H9 (cell line): ENCODE data around the gene LRRC7. TPM values are rescaled to one million over a fixed set of nuclear protein-coding genes. Genes with fewer than 3 reads are reported as not detected.

Source experiments
- DNase-seq: peaks from one replicate; pipeline ENCODE4 v3.0.0-alpha.2; 2017
- H2AFZ ChIP-seq: one replicate; pipeline ENCODE4 v1.6.1; 2013; ENCODE audit warnings: mild to moderate bottlenecking, low read length, control low read depth, moderate library complexity
- H2AK5ac ChIP-seq: 2 replicates; pipeline ENCODE4 v1.6.1; 2013; ENCODE audit warnings: low read length, control low read depth, mixed read lengths; ENCODE audit not compliant: insufficient read length
- H2BK120ac ChIP-seq: one replicate; pipeline ENCODE4 v1.6.1; 2013; ENCODE audit warnings: low read depth, mild to moderate bottlenecking, low read length, control low read depth, inconsistent platforms; ENCODE audit not compliant: poor library complexity, severe bottlenecking
- H2BK12ac ChIP-seq: 2 replicates; pipeline ENCODE4 v1.6.1; 2013; ENCODE audit warnings: low read length, control low read depth, mixed read lengths, low read depth; ENCODE audit not compliant: insufficient read length
- H2BK15ac ChIP-seq: 2 replicates; pipeline ENCODE4 v1.6.1; 2013; ENCODE audit warnings: low read depth, low read length, control low read depth
- H2BK20ac ChIP-seq: one replicate; pipeline ENCODE4 v1.6.1; 2013; ENCODE audit warnings: low read depth, mild to moderate bottlenecking, low read length, control low read depth, inconsistent platforms; ENCODE audit not compliant: poor library complexity, severe bottlenecking
- H2BK5ac ChIP-seq: 2 replicates; pipeline ENCODE4 v1.6.1; 2013; ENCODE audit warnings: low read length, control low read depth, mixed read lengths; ENCODE audit not compliant: insufficient read length
- H3K14ac ChIP-seq: 2 replicates; pipeline ENCODE4 v1.6.1; 2013; ENCODE audit warnings: low read length, control low read depth; ENCODE audit not compliant: insufficient read depth
- H3K18ac ChIP-seq: 2 replicates; pipeline ENCODE4 v1.6.1; 2013; ENCODE audit warnings: low read depth, mild to moderate bottlenecking, mixed read lengths, low read length, control low read depth; ENCODE audit not compliant: insufficient read length
- H3K23ac ChIP-seq: 2 replicates; pipeline ENCODE4 v1.6.1; 2013; ENCODE audit warnings: low read length, control low read depth, mixed read lengths, low read depth; ENCODE audit not compliant: insufficient read length
- H3K23me2 ChIP-seq: 2 replicates; pipeline ENCODE4 v1.6.1; 2013; ENCODE audit warnings: low read depth, mild to moderate bottlenecking, mixed read lengths, low read length, control low read depth; ENCODE audit not compliant: insufficient read length, poor library complexity, severe bottlenecking
- H3K27ac ChIP-seq: 2 replicates; pipeline ENCODE4 v1.5.1; 2013; ENCODE audit warnings: low read length, control low read depth, mixed read lengths, low read depth; ENCODE audit not compliant: insufficient read length
- H3K27me3 ChIP-seq: 2 replicates; pipeline ENCODE4 v1.6.1; 2013; ENCODE audit warnings: low read length, control low read depth, inconsistent platforms; ENCODE audit not compliant: insufficient read depth
- H3K4ac ChIP-seq: 2 replicates; pipeline ENCODE4 v1.6.1; 2013; ENCODE audit warnings: low read depth, mild to moderate bottlenecking, control low read depth, inconsistent platforms, low read length, moderate library complexity
- H3K4me1 ChIP-seq: 2 replicates; pipeline ENCODE4 v1.6.1; 2013; ENCODE audit warnings: low read length, control low read depth, inconsistent platforms; ENCODE audit not compliant: insufficient read depth
- H3K4me2 ChIP-seq: 2 replicates; pipeline ENCODE4 v1.6.1; 2013; ENCODE audit warnings: low read length, control low read depth, mixed read lengths; ENCODE audit not compliant: insufficient read length, insufficient read depth
- H3K56ac ChIP-seq: 2 replicates; pipeline ENCODE4 v1.6.1; 2013; ENCODE audit warnings: low read depth, mild to moderate bottlenecking, mixed read lengths, low read length, control low read depth; ENCODE audit not compliant: insufficient read length
- H3K79me1 ChIP-seq: 2 replicates; pipeline ENCODE4 v1.6.1; 2013; ENCODE audit warnings: low read depth, mild to moderate bottlenecking, moderate library complexity, low read length, control low read depth, inconsistent platforms; ENCODE audit not compliant: insufficient read depth, poor library complexity, severe bottlenecking
- H3K79me2 ChIP-seq: 2 replicates; pipeline ENCODE4 v1.6.1; 2013; ENCODE audit warnings: low read length, control low read depth, inconsistent platforms; ENCODE audit not compliant: insufficient read depth
- H3K9ac ChIP-seq: 2 replicates; pipeline ENCODE4 v1.6.1; 2013; ENCODE audit warnings: low read length, control low read depth, mixed read lengths; ENCODE audit not compliant: insufficient read length; ENCODE audit errors: extremely low read depth
- H3K9me3 ChIP-seq: one replicate; pipeline ENCODE4 v1.6.1; 2013; ENCODE audit warnings: low read depth, low read length, inconsistent platforms; ENCODE audit not compliant: control insufficient read depth
- H3T11ph ChIP-seq: one replicate; pipeline ENCODE4 v1.6.1; 2013; ENCODE audit warnings: mild to moderate bottlenecking, low read length, control low read depth, inconsistent platforms
- H4K20me1 ChIP-seq: one replicate; pipeline ENCODE4 v1.6.1; 2013; ENCODE audit not compliant: control insufficient read depth, insufficient read length, insufficient read depth
- H4K5ac ChIP-seq: 2 replicates; pipeline ENCODE4 v1.6.1; 2013; ENCODE audit warnings: low read depth, mild to moderate bottlenecking, mixed read lengths, low read length, control low read depth; ENCODE audit not compliant: insufficient read length
- H4K8ac ChIP-seq: replicated peaks from 2 replicates; pipeline ENCODE4 v1.6.1; 2013; ENCODE audit warnings: low read length, control low read depth, mixed read lengths, low read depth; ENCODE audit not compliant: insufficient read length
- H4K91ac ChIP-seq: 2 replicates; pipeline ENCODE4 v1.6.1; 2013; ENCODE audit warnings: low read depth, mild to moderate bottlenecking, moderate library complexity, mixed read lengths, low read length, control low read depth; ENCODE audit not compliant: insufficient read length
- H3K27ac Mint-ChIP-seq, 3 experiments: 2 replicates in 2 of 3; 3 replicates in 1 of 3; pipeline ENCODE4 v1.8.0; 2020 to 2021; ENCODE audit warnings: mixed read lengths in 3 of 3, mild to moderate bottlenecking in 1 of 3, moderate library complexity in 1 of 3
- H3K27me3 Mint-ChIP-seq: 2 replicates; pipeline ENCODE4 v1.8.0; 2021; ENCODE audit warnings: low read depth, mild to moderate bottlenecking, moderate library complexity, mixed read lengths
- H3K36me3 Mint-ChIP-seq, 3 experiments: 2 replicates in 2 of 3; 3 replicates in 1 of 3; pipeline ENCODE4 v1.8.0; 2020 to 2021; ENCODE audit warnings: low read depth in 3 of 3, mixed read lengths in 3 of 3; ENCODE audit not compliant: insufficient read depth in 1 of 3
- H3K4me1 Mint-ChIP-seq, 2 experiments: 2 replicates each; pipeline ENCODE4 v1.8.0; 2020; ENCODE audit warnings: mixed read lengths in 2 of 2
- H3K4me3 Mint-ChIP-seq, 2 experiments: 2 replicates in 1 of 2; 3 replicates in 1 of 2; pipeline ENCODE4 v1.8.0; 2020 to 2021; ENCODE audit warnings: mild to moderate bottlenecking in 2 of 2, mixed read lengths in 2 of 2, moderate library complexity in 1 of 2
- H3K9me3 Mint-ChIP-seq, 2 experiments: 2 replicates in 1 of 2; 3 replicates in 1 of 2; pipeline ENCODE4 v1.8.0; 2020; ENCODE audit warnings: mild to moderate bottlenecking in 2 of 2, mixed read lengths in 2 of 2, moderate library complexity in 1 of 2
- WGBS: extraction: QIAGEN DNeasy Blood & Tissue Kit; methylation state at CpG from one replicate; pipeline ENCODE4 v1.1.7; 2013; ENCODE audit warnings: missing lambda C conversion rate, low lambda C conversion rate, mixed read lengths; ENCODE audit not compliant: insufficient read length; ENCODE audit errors: extremely low coverage; 5-methylcytosine and 5-hydroxymethylcytosine counted together
- total RNA-seq: library from RNA; stranded (reverse); gene quantifications from 2 replicates; pipeline ENCODE4 v1.2.1, GENCODE V29; 2021
- TF ChIP-seq, protein P1 (sequence below): fragments of 200-600 bp; sonication (generic); conservative IDR thresholded peaks from 3 replicates; pipeline ENCODE4 v1.8.0; 2021; ENCODE audit warnings: antibody characterized with exemption, mild to moderate bottlenecking

LRRC7 gene
- total RNA-seq, 1 experiment from 2014 or later: not detected

DNA sequence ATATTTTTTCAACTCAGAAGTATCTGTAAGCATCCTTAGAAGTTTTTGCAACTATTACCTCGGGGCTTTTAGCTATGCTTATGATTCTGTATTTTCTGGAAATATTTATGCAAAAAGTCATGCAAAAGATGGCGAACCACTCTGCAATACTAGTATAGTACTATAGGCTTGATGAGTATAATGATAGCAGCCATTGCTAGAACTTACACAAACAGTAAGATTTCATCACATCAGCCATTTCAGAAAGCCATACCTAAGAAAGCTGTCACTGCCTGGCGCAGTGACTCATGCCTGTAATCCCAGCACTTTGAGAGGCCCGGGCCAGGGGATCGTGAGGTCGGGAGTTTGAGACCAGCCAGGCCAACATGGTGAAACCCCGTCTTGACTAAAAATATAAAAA lies 227.1 kb downstream of the LRRC7 start:
- Histone ChIP-seq H3K79me2 (no peaks in the 10 kb centered on the region), H3K18ac (no peak overlapping the region), H4K91ac (no peak overlapping the region), H4K8ac (no peak overlapping the region), H3K4ac (no peak overlapping the region), H3K56ac (no peak overlapping the region), H2BK5ac (no peak overlapping the region), H2AK5ac (no peak overlapping the region), H3K9me3 (no peaks in the 10 kb centered on the region), H3K27me3 (no peaks in the 10 kb centered on the region), H3K4me1 (no peaks in the 10 kb centered on the region), H3K23ac (no peak overlapping the region), H2BK15ac (no peak overlapping the region), H3K9ac (no peak overlapping the region), H2BK12ac (no peak overlapping the region), H3T11ph (no peak overlapping the region), H3K23me2 (no peaks in the 10 kb centered on the region), H4K20me1 (no peaks in the 10 kb centered on the region), H2BK20ac (no peak overlapping the region), H2AFZ (no peak overlapping the region), H3K14ac (no peak overlapping the region), H2BK120ac (no peak overlapping the region), H3K79me1 (no peaks in the 10 kb centered on the region), H3K27ac (no peak overlapping the region), H4K5ac (no peak overlapping the region), H3K4me2 (no peak overlapping the region)
- Mint-ChIP-seq H3K9me3 (no peaks in the 10 kb centered on the region), H3K27me3 (no peaks in the 10 kb centered on the region), H3K27ac (no peak overlapping the region), H3K4me1 (no peaks in the 10 kb centered on the region), H3K4me3 (no peak overlapping the region), H3K36me3 (no peaks in the 10 kb centered on the region)
- WGBS: no CpG with 5 or more reads among the region's 7 CpGs
- DNase-seq: no peak
- TF ChIP-seq, protein P1, sequence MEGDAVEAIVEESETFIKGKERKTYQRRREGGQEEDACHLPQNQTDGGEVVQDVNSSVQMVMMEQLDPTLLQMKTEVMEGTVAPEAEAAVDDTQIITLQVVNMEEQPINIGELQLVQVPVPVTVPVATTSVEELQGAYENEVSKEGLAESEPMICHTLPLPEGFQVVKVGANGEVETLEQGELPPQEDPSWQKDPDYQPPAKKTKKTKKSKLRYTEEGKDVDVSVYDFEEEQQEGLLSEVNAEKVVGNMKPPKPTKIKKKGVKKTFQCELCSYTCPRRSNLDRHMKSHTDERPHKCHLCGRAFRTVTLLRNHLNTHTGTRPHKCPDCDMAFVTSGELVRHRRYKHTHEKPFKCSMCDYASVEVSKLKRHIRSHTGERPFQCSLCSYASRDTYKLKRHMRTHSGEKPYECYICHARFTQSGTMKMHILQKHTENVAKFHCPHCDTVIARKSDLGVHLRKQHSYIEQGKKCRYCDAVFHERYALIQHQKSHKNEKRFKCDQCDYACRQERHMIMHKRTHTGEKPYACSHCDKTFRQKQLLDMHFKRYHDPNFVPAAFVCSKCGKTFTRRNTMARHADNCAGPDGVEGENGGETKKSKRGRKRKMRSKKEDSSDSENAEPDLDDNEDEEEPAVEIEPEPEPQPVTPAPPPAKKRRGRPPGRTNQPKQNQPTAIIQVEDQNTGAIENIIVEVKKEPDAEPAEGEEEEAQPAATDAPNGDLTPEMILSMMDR: no peak
